BLaER1 treated with 17β-estradiol and CSF1 and Interleukin-3, amounts not matched to agents 10 nM and 100 nM (cell line): ENCODE results near the gene SGCG.

Experiments
- H3K27ac ChIP-seq, 11 experiments: shearing (Covaris generic); formaldehyde crosslinking; 2 replicates each; pipeline ENCODE4 v1.8.1; 2022
- H3K27me3 ChIP-seq, 11 experiments: shearing (Covaris generic); formaldehyde crosslinking; 2 replicates each; pipeline ENCODE4 v1.8.1; 2022
- H3K36me3 ChIP-seq, 11 experiments: shearing (Covaris generic); formaldehyde crosslinking; 2 replicates each; pipeline ENCODE4 v1.8.1; 2022
- H3K4me1 ChIP-seq, 10 experiments: shearing (Covaris generic); formaldehyde crosslinking; 2 replicates each; pipeline ENCODE4 v1.8.1; 2022
- H3K4me2 ChIP-seq, 11 experiments: shearing (Covaris generic); formaldehyde crosslinking; 2 replicates each; pipeline ENCODE4 v1.8.1; 2022
- H3K4me3 ChIP-seq, 10 experiments: shearing (Covaris generic); formaldehyde crosslinking; 2 replicates each; pipeline ENCODE4 v1.8.1; 2022
- H3K9ac ChIP-seq, 11 experiments: shearing (Covaris generic); formaldehyde crosslinking; 2 replicates each; pipeline ENCODE4 v1.8.1; 2022
- H3K9me3 ChIP-seq, 11 experiments: shearing (Covaris generic); formaldehyde crosslinking; replicated peaks in 1 of 11; 2 replicates each; pipeline ENCODE4 v1.8.1; 2022
- H4K20me1 ChIP-seq, 11 experiments: shearing (Covaris generic); formaldehyde crosslinking; 2 replicates each; pipeline ENCODE4 v1.8.1; 2022
- Cebpa-rat ChIP-seq, 11 experiments: shearing (Covaris generic); IDR thresholded peaks; 2 replicates each; pipeline ENCODE4 v1.8.1; 2022

Gene SGCG

GRCh38 chr13:23344931-23345595 is 164.3 kb downstream of the SGCG start:
- Histone ChIP-seq H4K20me1 (peaks cover 0 to 57% (median 11%) of the 10 kb centered on the region in 11 experiments; a peak in 10 of 22 replicates), H3K27ac (no peak overlapping the region), H3K36me3 (peaks cover 93 to 100% (median 97%) of the 10 kb centered on the region in 11 experiments), H3K4me2 (no peak overlapping the region), H3K9me3 (peaks cover 17 to 49% (median 39%) of the 10 kb centered on the region in 11 experiments), H3K4me1 (peaks cover 0 to 4% (median 0%) of the 10 kb centered on the region in 10 experiments; a peak in 1 of 20 replicates), H3K9ac (no peak overlapping the region), H3K4me3 (no peak overlapping the region), H3K27me3 (no peaks in the 10 kb centered on the region)
- no peak for TF ChIP-seq Cebpa-rat (IDR thresholded peaks at IDR 0.05)

- Histone ChIP-seq H3K4me2 (no peak overlapping the region), H3K9ac (no peak overlapping the region), H3K27me3 (no peaks in the 10 kb centered on the region), H3K4me1 (peaks cover 0 to 4% (median 0%) of the 10 kb centered on the region in 10 experiments; a peak in 1 of 20 replicates), H3K9me3 (peaks cover 5 to 24% (median 14%) of the 10 kb centered on the region in 11 experiments; a peak in 17 of 22 replicates), H3K4me3 (no peak overlapping the region), H3K27ac (no peak overlapping the region), H4K20me1 (peaks cover 0 to 82% (median 20%) of the 10 kb centered on the region in 11 experiments; a peak in 11 of 22 replicates), H3K36me3 (peaks cover 94 to 100% (median 97%) of the 10 kb centered on the region in 11 experiments)
- TF ChIP-seq Cebpa-rat (IDR thresholded peaks at IDR 0.05): no peak
Measured at GRCh38 chr13:23347601-23348000, 166.8 kb downstream of the SGCG start.

DNA sequence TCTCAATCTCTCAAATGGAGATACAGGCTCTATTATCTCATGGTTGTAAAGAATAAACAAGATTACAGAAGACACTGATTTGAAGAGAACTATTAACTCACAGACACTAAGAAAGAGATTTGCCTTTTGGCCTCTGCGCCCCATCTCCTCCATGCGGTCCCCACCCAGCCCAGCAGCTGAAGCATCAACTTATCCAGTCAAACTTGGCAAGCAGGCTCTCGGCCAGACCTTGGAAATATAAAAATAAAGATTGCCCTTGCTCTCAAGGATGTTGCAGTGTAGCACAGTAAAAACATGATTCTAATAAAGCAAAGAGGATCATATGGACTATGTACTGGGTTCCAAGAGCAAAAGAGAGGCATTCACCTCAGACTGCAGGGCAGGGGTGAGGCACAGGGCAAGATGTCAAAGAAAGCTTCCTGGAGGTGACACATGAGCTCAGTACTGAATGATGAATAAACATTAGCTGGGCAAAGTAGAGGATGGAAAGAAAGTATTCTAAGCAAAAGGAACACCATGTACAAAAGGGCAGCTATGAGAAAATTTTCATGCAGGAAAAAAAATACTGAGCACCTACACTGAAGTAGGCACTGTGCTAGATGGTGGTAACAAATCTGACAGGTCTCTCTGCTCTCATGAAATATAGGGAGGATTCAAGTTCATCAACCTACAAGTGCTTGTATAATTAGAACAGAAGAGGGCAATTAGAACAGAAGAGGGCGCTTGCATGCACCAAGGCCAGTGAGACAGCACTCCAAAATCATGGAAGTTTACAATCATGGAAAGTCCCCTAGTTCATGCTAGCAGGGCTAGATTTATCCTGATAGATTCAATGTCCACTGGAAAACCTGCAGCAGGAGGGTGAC is 167.7 kb downstream of the SGCG start:
- H3K9me3 ChIP-seq: peaks cover 0 to 18% (median 7%) of the 10 kb centered on the region in 11 experiments; a peak in 13 of 22 replicates
- H3K9ac ChIP-seq: no peak overlapping the region
- H3K27ac ChIP-seq: no peak overlapping the region
- no peak overlapping the region for H3K4me2 ChIP-seq
- no peaks in the 10 kb centered on the region for H3K27me3 ChIP-seq
- peaks cover 94 to 100% (median 97%) of the 10 kb centered on the region in 11 experiments for H3K36me3 ChIP-seq
- TF ChIP-seq Cebpa-rat (IDR thresholded peaks at IDR 0.05): no peak
- H3K4me1 ChIP-seq: peaks cover 0 to 4% (median 0%) of the 10 kb centered on the region in 10 experiments; a peak in 1 of 20 replicates
- H3K4me3 ChIP-seq: no peak overlapping the region
- H4K20me1 ChIP-seq: peaks cover 0 to 91% (median 20%) of the 10 kb centered on the region in 11 experiments; a peak in 11 of 22 replicates

DNA sequence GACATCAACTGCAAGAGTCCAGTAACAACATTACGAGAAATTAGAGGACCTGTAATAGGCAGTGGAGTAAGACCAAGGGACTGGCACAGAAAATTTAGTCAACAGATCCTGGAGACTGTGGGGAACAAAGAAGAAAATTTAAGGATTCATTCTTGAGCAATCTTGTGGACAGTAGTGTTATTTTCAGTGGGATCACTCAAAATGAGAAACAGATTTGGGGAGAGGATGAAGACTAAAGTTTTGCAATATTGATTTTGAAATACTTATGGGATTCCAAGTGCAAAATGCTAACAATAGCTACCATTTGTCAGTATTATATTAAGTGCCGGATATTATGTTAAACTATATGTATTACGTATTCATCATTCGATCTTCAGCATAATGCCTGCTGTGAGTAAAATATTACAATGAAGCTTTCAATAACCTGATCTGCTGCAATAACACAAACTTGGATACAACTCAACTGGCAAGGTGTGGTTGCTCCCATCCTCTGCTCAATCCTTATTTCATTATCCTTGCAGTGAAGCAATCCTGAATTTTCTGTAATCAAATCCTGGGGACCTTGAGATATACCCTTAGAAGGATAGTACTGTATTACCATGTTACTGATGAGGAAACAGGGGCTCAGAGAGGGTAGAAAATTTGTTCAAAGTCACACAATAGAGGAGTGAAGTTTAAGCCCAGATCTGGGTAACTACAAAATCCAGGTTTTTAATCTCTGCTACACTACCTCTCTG is 168.6 kb downstream of the SGCG start:
- TF ChIP-seq Cebpa-rat (IDR thresholded peaks at IDR 0.05): no peak
- H3K36me3 ChIP-seq: peaks cover 93 to 100% (median 96%) of the 10 kb centered on the region in 11 experiments

DNA sequence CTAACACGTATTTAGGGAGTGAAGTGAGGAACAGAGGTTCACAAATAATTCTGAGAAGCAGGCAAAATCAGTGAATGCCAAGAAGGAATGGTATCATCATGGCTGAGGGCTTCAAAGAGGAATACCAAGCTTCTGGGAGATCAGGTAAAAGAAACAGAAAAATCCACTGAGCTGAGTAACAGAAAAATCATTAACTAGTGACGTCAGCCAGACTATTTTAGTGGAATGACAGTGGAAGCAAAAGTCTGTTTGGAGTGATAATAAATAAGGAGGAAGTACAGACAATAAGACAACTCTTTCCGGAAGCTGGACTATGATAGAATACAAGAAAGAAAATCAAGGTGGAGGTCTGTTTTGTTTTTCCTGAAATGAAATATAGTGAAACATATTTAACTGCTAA is 169.2 kb downstream of the SGCG start:
- Histone ChIP-seq H3K27me3 (no peaks in the 10 kb centered on the region), H4K20me1 (peaks cover 0 to 92% (median 28%) of the 10 kb centered on the region in 11 experiments; a peak in 11 of 22 replicates), H3K9me3 (peaks cover 0 to 18% (median 5%) of the 10 kb centered on the region in 11 experiments; a peak in 9 of 22 replicates), H3K27ac (no peak overlapping the region), H3K4me1 (peaks cover 0 to 4% (median 0%) of the 10 kb centered on the region in 10 experiments; a peak in 1 of 20 replicates), H3K36me3 (peaks cover 94 to 100% (median 96%) of the 10 kb centered on the region in 11 experiments), H3K4me3 (no peak overlapping the region), H3K9ac (no peak overlapping the region), H3K4me2 (no peak overlapping the region)
- TF ChIP-seq Cebpa-rat (IDR thresholded peaks at IDR 0.05): no peak

More for the DNA sequence above, 168.6 kb downstream of the SGCG start:
- H3K4me2 ChIP-seq: no peak overlapping the region
- H3K27ac ChIP-seq: no peak overlapping the region
- peaks cover 0 to 4% (median 0%) of the 10 kb centered on the region in 10 experiments; a peak in 1 of 20 replicates for H3K4me1 ChIP-seq
- peaks cover 0 to 18% (median 6%) of the 10 kb centered on the region in 11 experiments; a peak in 10 of 22 replicates for H3K9me3 ChIP-seq
- no peaks in the 10 kb centered on the region for H3K27me3 ChIP-seq
- H3K9ac ChIP-seq: no peak overlapping the region
- H4K20me1 ChIP-seq: peaks cover 0 to 92% (median 21%) of the 10 kb centered on the region in 11 experiments; a peak in 11 of 22 replicates
- H3K4me3 ChIP-seq: no peak overlapping the region

GRCh38 chr13:23352161-23352560 is 171.4 kb downstream of the SGCG start:
- H3K4me2 ChIP-seq: no peak overlapping the region
- peaks cover 0 to 94% (median 28%) of the 10 kb centered on the region in 11 experiments; a peak in 12 of 22 replicates for H4K20me1 ChIP-seq
- H3K4me3 ChIP-seq: no peak overlapping the region
- peaks cover 97 to 100% (median 99%) of the 10 kb centered on the region in 11 experiments for H3K36me3 ChIP-seq
- no peaks in the 10 kb centered on the region for H3K4me1 ChIP-seq
- H3K27me3 ChIP-seq: no peaks in the 10 kb centered on the region
- H3K9me3 ChIP-seq: peaks cover 0 to 12% (median 4%) of the 10 kb centered on the region in 11 experiments; a peak in 9 of 22 replicates
- no peak overlapping the region for H3K9ac ChIP-seq
- TF ChIP-seq Cebpa-rat (IDR thresholded peaks at IDR 0.05): no peak
- no peak overlapping the region for H3K27ac ChIP-seq

DNA sequence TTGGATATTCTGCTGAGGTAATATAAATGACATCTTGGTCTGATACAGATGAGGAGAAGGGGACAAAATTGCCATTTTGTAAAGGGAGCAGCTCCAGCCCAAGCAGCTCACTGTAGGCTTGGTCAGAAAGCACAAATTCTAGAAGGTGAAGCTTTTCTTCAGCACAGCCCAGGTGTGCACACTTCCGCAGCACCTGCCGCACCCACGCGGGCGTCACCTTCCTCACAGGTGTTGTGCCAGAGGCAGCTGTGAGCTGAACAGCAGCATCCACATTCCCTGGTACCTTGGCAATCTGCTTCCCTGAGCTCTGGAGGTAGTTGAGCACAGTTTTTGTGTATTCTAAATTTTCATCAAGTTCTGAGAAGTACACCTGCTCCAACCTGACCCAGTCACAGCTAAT is 173.7 kb downstream of the SGCG start:
- peaks cover 0 to 90% (median 22%) of the 10 kb centered on the region in 11 experiments; a peak in 11 of 22 replicates for H4K20me1 ChIP-seq
- H3K4me1 ChIP-seq: peaks cover 0 to under 1% (median 0%) of the 10 kb centered on the region in 10 experiments; a peak in 1 of 20 replicates
- no peak for TF ChIP-seq Cebpa-rat (IDR thresholded peaks at IDR 0.05)
- H3K4me3 ChIP-seq: no peak overlapping the region
- H3K27me3 ChIP-seq: no peaks in the 10 kb centered on the region
- no peak overlapping the region for H3K27ac ChIP-seq
- H3K9ac ChIP-seq: no peak overlapping the region
- peaks cover 0 to 6% (median 0%) of the 10 kb centered on the region in 11 experiments; a peak in 4 of 22 replicates for H3K9me3 ChIP-seq
- H3K4me2 ChIP-seq: no peak overlapping the region
- H3K36me3 ChIP-seq: peaks cover 93 to 100% (median 96%) of the 10 kb centered on the region in 11 experiments

DNA sequence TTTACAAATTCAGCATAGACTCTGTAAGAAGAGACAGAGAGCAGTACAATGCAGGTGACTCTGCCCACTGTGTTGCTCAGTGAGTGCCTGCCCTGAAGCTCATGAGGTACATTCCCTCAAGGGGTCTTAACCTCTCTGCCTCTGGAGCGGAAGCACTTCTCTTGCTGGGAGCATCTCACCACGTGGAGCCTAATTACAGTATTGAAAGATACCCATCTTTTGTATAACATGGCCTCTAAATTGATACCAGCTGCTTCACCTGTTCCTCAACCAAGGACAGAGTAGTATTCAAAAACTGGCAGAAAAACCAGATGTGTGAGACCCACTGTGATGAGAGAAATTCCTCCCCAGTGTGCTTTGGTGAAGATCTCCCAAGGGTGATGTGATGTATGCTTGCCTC is 175.6 kb downstream of the SGCG start:
- TF ChIP-seq Cebpa-rat (IDR thresholded peaks at IDR 0.05): no peak
- peaks cover 0 to 90% (median 24%) of the 10 kb centered on the region in 11 experiments; a peak in 14 of 22 replicates for H4K20me1 ChIP-seq
- H3K4me1 ChIP-seq: peaks cover 0 to 19% (median 0%) of the 10 kb centered on the region in 10 experiments; a peak in 4 of 20 replicates
- H3K4me2 ChIP-seq: no peak overlapping the region
- H3K36me3 ChIP-seq: peaks cover 83 to 100% (median 96%) of the 10 kb centered on the region in 11 experiments
- no peaks in the 10 kb centered on the region for H3K27me3 ChIP-seq
- no peak overlapping the region for H3K9ac ChIP-seq
- H3K9me3 ChIP-seq: peaks cover 0 to 4% (median 0%) of the 10 kb centered on the region in 11 experiments; a peak in 2 of 22 replicates
- H3K27ac ChIP-seq: no peak overlapping the region
- H3K4me3 ChIP-seq: no peak overlapping the region
